Smooth muscle cell (in vitro differentiated cells): ENCODE measurements around the gene ERCC8. TPM values are rescaled to one million over a fixed set of nuclear protein-coding genes. Genes with fewer than 3 reads are reported as not detected.

ENCODE experiments used
- DNase-seq: peaks from one replicate; lab custom pipeline; 2025; ENCODE audit not compliant: unreplicated experiment; lab: John Stamatoyannopoulos, UW
- H2AFZ ChIP-seq: fragments of 200-600 bp; sonication (generic); 2 replicates; pipeline ENCODE4 v1.6.0; 2016; ENCODE audit warnings: antibody characterized with exemption, low read depth, mild to moderate bottlenecking
- H3F3A ChIP-seq: fragments of 200-600 bp; sonication (generic); 2 replicates; pipeline ENCODE4 v1.6.0; 2017; ENCODE audit warnings: antibody characterized with exemption, low read depth
- H3K27ac ChIP-seq: fragments of 200-600 bp; sonication (generic); 2 replicates; pipeline ENCODE4 v1.5.1; 2016; ENCODE audit warnings: low read depth, mild to moderate bottlenecking
- H3K27me3 ChIP-seq: fragments of 200-600 bp; sonication (generic); 2 replicates; pipeline ENCODE4 v1.6.1; 2016; ENCODE audit warnings: low read depth, mild to moderate bottlenecking
- H3K36me3 ChIP-seq: fragments of 200-600 bp; sonication (generic); 2 replicates; pipeline ENCODE4 v1.5.1; 2016; ENCODE audit warnings: low read depth
- H3K4me1 ChIP-seq: fragments of 200-600 bp; sonication (generic); 2 replicates; pipeline ENCODE4 v1.5.1; 2016; ENCODE audit warnings: low read depth
- H3K4me2 ChIP-seq: fragments of 200-600 bp; sonication (generic); 2 replicates; pipeline ENCODE4 v1.6.0; 2016; ENCODE audit warnings: mild to moderate bottlenecking
- H3K4me3 ChIP-seq: fragments of 200-600 bp; sonication (generic); 2 replicates; pipeline ENCODE4 v1.5.1; 2016; ENCODE audit warnings: mild to moderate bottlenecking
- H3K79me2 ChIP-seq: fragments of 200-600 bp; sonication (generic); 2 replicates; pipeline ENCODE4 v1.6.0; 2016; ENCODE audit warnings: low read depth, mild to moderate bottlenecking
- H3K9ac ChIP-seq: fragments of 200-600 bp; sonication (generic); 2 replicates; pipeline ENCODE4 v1.6.0; 2016; ENCODE audit warnings: low read depth
- H3K9me3 ChIP-seq: fragments of 200-600 bp; sonication (generic); replicated peaks from 2 replicates; pipeline ENCODE4 v1.5.1; 2016; ENCODE audit warnings: low read depth
- H4K20me1 ChIP-seq: fragments of 200-600 bp; sonication (generic); 2 replicates; pipeline ENCODE4 v1.6.0; 2016; ENCODE audit warnings: low read depth
- CTCF ChIP-seq: fragments of 200-600 bp; sonication (generic); IDR thresholded peaks from 2 replicates; pipeline ENCODE4 v1.5.1; 2017; ENCODE audit warnings: borderline replicate concordance, mild to moderate bottlenecking, antibody characterized with exemption; ENCODE audit not compliant: insufficient read depth, poor library complexity, severe bottlenecking
- WGBS: methylation state at CpG from one replicate; pipeline ENCODE4 v1.1.7; 2016; ENCODE audit warnings: low lambda C conversion rate; 5-methylcytosine and 5-hydroxymethylcytosine counted together
- polyA plus RNA-seq: library from polyadenylated mRNA; unstranded; fragments of >200 nt; fragmentation: Nextera tagmentation; extraction: Ambion mirVana; gene quantifications from 2 replicates; pipeline ENCODE4 v1.2.1, GENCODE V29; 2016
- total RNA-seq: library from RNA; depleted of rRNA; stranded (reverse); fragments of >200 nt; gene quantifications from 2 replicates; pipeline ENCODE4 v1.2.3, GENCODE V29; 2014

ERCC8 gene
- total and polyA plus RNA-seq, 2 experiments from 2014 or later: 19.5 to 28.9 TPM

DNA sequence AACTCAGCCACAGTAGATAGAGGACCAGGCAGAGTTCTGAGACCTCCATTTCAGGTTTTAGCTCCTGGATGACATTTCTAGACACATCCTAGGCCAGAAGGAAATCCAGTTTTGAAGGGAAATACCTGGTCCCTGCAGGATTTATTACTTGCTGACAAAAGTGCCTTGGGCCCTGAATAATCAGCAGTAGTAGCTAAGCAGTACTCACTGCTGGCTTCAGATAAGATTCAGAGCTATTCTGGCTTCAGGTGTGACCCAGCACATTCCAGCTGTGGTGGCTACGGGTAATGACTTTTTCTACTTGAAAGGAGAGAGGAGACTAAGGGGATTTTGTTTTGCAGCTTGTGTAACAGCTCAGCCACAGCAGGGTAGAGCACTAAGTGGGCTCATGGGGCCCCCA, 34.1 kb upstream of the ERCC8 start:
- H4K20me1 ChIP-seq: peaks cover 14% of the 10 kb centered on the region
- H3K27ac ChIP-seq: no peak overlapping the region
- no peak overlapping the region for H2AFZ ChIP-seq
- H3K4me1 ChIP-seq: no peaks in the 10 kb centered on the region
- no peaks in the 10 kb centered on the region for H3F3A ChIP-seq
- H3K79me2 ChIP-seq: peaks cover 27% of the 10 kb centered on the region
- no peak overlapping the region for H3K9ac ChIP-seq
- WGBS: 48% methylated on average over 1 of the region's 1 CpG
- no peaks in the 10 kb centered on the region for H3K9me3 ChIP-seq
- no peak overlapping the region for H3K4me3 ChIP-seq
- DNase-seq: no peak
- no peaks in the 10 kb centered on the region for H3K36me3 ChIP-seq
- H3K27me3 ChIP-seq: no peaks in the 10 kb centered on the region
- no peak overlapping the region for H3K4me2 ChIP-seq
- no peak for TF ChIP-seq CTCF

- no peaks in the 10 kb centered on the region for H3K4me1 ChIP-seq
- 85% methylated on average over 9 of the region's 9 CpGs for WGBS
- H3K9ac ChIP-seq: no peak overlapping the region
- H3K27ac ChIP-seq: no peak overlapping the region
- no peaks in the 10 kb centered on the region for H3K36me3 ChIP-seq
- no peak for DNase-seq
- no peak overlapping the region for H2AFZ ChIP-seq
- peaks cover 14% of the 10 kb centered on the region for H4K20me1 ChIP-seq
- peaks cover 31% of the 10 kb centered on the region for H3K79me2 ChIP-seq
- no peak overlapping the region for H3K4me3 ChIP-seq
- no peaks in the 10 kb centered on the region for H3K9me3 ChIP-seq
- no peak for TF ChIP-seq CTCF
- no peak overlapping the region for H3K4me2 ChIP-seq
- no peaks in the 10 kb centered on the region for H3K27me3 ChIP-seq
- no peaks in the 10 kb centered on the region for H3F3A ChIP-seq
These were observed 33.3 kb upstream of the ERCC8 start for GRCh38 chr5:60977956-60978737.

GRCh38 chr5:60972231-60972630, 27.4 kb upstream of the ERCC8 start:
- H3F3A ChIP-seq: no peaks in the 10 kb centered on the region
- no peak overlapping the region for H3K4me3 ChIP-seq
- H4K20me1 ChIP-seq: peaks cover 14% of the 10 kb centered on the region
- no peak for TF ChIP-seq CTCF
- no peaks in the 10 kb centered on the region for H3K4me1 ChIP-seq
- H3K79me2 ChIP-seq: peaks cover 54% of the 10 kb centered on the region
- no peaks in the 10 kb centered on the region for H3K27me3 ChIP-seq
- WGBS: 87% methylated on average over 3 of the region's 3 CpGs
- DNase-seq: no peak
- no peak overlapping the region for H3K27ac ChIP-seq
- H2AFZ ChIP-seq: no peak overlapping the region
- H3K36me3 ChIP-seq: no peaks in the 10 kb centered on the region
- peaks cover under 1% of the 10 kb centered on the region for H3K9me3 ChIP-seq
- no peak overlapping the region for H3K9ac ChIP-seq
- H3K4me2 ChIP-seq: no peak overlapping the region

GRCh38 chr5:60961685-60962084, 16.8 kb upstream of the ERCC8 start:
- Histone ChIP-seq H3K9me3 (peaks cover 8% of the 10 kb centered on the region), H3K79me2 (peaks cover 50% of the 10 kb centered on the region), H3K4me3 (no peak overlapping the region), H3K27ac (no peak overlapping the region), H3K36me3 (no peaks in the 10 kb centered on the region), H4K20me1 (peaks cover 16% of the 10 kb centered on the region), H3K9ac (no peak overlapping the region), H3K4me2 (no peak overlapping the region), H3F3A (no peaks in the 10 kb centered on the region), H3K27me3 (no peaks in the 10 kb centered on the region), H2AFZ (no peak overlapping the region), H3K4me1 (no peaks in the 10 kb centered on the region)
- WGBS: 67% methylated on average over 2 of the region's 2 CpGs
- no peak for DNase-seq
- no peak for TF ChIP-seq CTCF
